ENCODE data around the gene ARHGEF28. TPM values are rescaled to one million over a fixed set of nuclear protein-coding genes. Genes with fewer than 3 reads are reported as not detected.

ARHGEF28 gene
- total and polyA plus RNA-seq, 2 donors (not counting 1 experiment from before 2014, with no cell fraction given) = not detected

- H3K27me3 Mint-ChIP-seq = peaks cover 10% of the 10 kb centered on the region
- no peaks in the 10 kb centered on the region for H3K4me1 Mint-ChIP-seq
- POLR2A ChIA-PET = no interaction called here
These were observed 64.0 kb downstream of the ARHGEF28 start for GRCh38 chr5:73690015-73690414.

More at GRCh38 chr5:73690015-73690414, 64.0 kb downstream of the ARHGEF28 start:
- TF ChIP-seq EZH2 (IDR thresholded peaks at IDR 0.05; ENCODE audit: borderline replicate concordance, insufficient read depth, low read depth, low read length, poor library complexity, severe bottlenecking) = no peak
- no peak for TF ChIP-seq CTCF (IDR thresholded peaks at IDR 0.05)
- Histone ChIP-seq H3K4me3 (ENCODE audit: control extremely low read depth in 1 of 5, extremely low read depth in 1 of 5, insufficient read depth in 1 of 5, low read depth in 2 of 5, low read length in 4 of 5) (no peak overlapping the region), H3K4me1 (ENCODE audit: control insufficient read depth in 2 of 2, insufficient read depth in 2 of 2, low read length in 2 of 2) (no peaks in the 10 kb centered on the region), H3K36me3 (replicated peaks in 1 of 2; ENCODE audit: control extremely low read depth in 1 of 2, control insufficient read depth in 1 of 2, extremely low read depth in 1 of 2, insufficient read depth in 2 of 2, low read length in 1 of 2) (no peaks in the 10 kb centered on the region), H4K20me1 (ENCODE audit: control insufficient read depth, insufficient read depth, low read length, poor library complexity, severe bottlenecking) (no peaks in the 10 kb centered on the region), H2AFZ (ENCODE audit: insufficient read depth, low read depth, low read length, poor library complexity, severe bottlenecking) (no peak overlapping the region), H3K79me2 (ENCODE audit: control insufficient read depth, insufficient read depth, low read length) (no peaks in the 10 kb centered on the region), H3K9me3 (ENCODE audit: control extremely low read depth in 1 of 3, control insufficient read depth in 2 of 3, insufficient read depth in 1 of 3, low read length in 2 of 3) (no peaks in the 10 kb centered on the region), H3K4me2 (replicated peaks; ENCODE audit: low read depth, low read length, poor library complexity, severe bottlenecking) (no peak overlapping the region), H3K9ac (ENCODE audit: low read length) (no peak overlapping the region), H3K27me3 (replicated peaks in 1 of 4; ENCODE audit: control extremely low read depth in 1 of 4, control insufficient read depth in 3 of 4, insufficient read depth in 4 of 4, low read length in 3 of 4) (peaks cover 0 to 3% (median 2%) of the 10 kb centered on the region in 4 experiments), H3K27ac (ENCODE audit: low read length in 2 of 2) (no peak overlapping the region)
- no peaks in the 10 kb centered on the region for H3K9me3 Mint-ChIP-seq (ENCODE audit: insufficient read depth)
- no CpG with 5 or more reads among the region's 3 CpGs for WGBS (ENCODE audit: insufficient coverage)
- no peak for DNase-seq
- H3K27ac Mint-ChIP-seq = no peak overlapping the region
- H3K4me3 Mint-ChIP-seq = no peak overlapping the region
- intact Hi-C loops (cut with micrococcal nuclease) = no loop called here
- CTCF ChIA-PET = no interaction called here
- no peak for ATAC-seq (ENCODE audit: low read depth)

Data from B cell (primary cell).